Keratinocyte (primary cell): ENCODE data around the gene CCDC201. TPM values are rescaled to one million over a fixed set of nuclear protein-coding genes. Genes with fewer than 3 reads are reported as not detected.

ENCODE experiments used
- DNase-seq: peaks from one replicate; pipeline ENCODE4 v3.0.0-alpha.2; 2011; ENCODE audit warnings: low read depth, missing footprints, low spot score
- FAIRE-seq: peaks from 2 replicates; lab custom pipeline; 2011; peaks lifted over from hg19 to GRCh38; lab: Jason Lieb, UNC
- H2AFZ ChIP-seq: 2 replicates; pipeline ENCODE4 v1.6.0; 2012; ENCODE audit warnings: low read length, control low read depth, inconsistent platforms; ENCODE audit not compliant: control insufficient read depth
- H3K27ac ChIP-seq: 2 replicates; pipeline ENCODE4 v1.5.1; 2011; ENCODE audit warnings: low read length; ENCODE audit not compliant: control insufficient read depth, insufficient read depth
- H3K27me3 ChIP-seq: 3 replicates; pipeline ENCODE4 v1.6.0; 2011; ENCODE audit warnings: low read length; ENCODE audit not compliant: control insufficient read depth, insufficient read depth; ENCODE audit errors: extremely low read depth
- H3K36me3 ChIP-seq, 2 experiments: 2 replicates in 1 of 2; 3 replicates in 1 of 2; pipeline ENCODE4 v1.5.1; 2011; ENCODE audit warnings: low read length in 2 of 2, mild to moderate bottlenecking in 1 of 2; ENCODE audit not compliant: control insufficient read depth in 2 of 2, insufficient read depth in 2 of 2; ENCODE audit errors: extremely low read depth in 1 of 2
- H3K4me1 ChIP-seq: 3 replicates; pipeline ENCODE4 v1.5.1; 2011; ENCODE audit warnings: low read length; ENCODE audit not compliant: control insufficient read depth, insufficient read depth; ENCODE audit errors: extremely low read depth
- H3K4me2 ChIP-seq: 3 replicates; pipeline ENCODE4 v1.6.0; 2011; ENCODE audit warnings: low read depth, low read length; ENCODE audit not compliant: control insufficient read depth, insufficient read depth; ENCODE audit errors: extremely low read depth
- H3K4me3 ChIP-seq, 3 experiments: fragments of 200-600 bp in 1 of 3; sonication (generic) in 1 of 3; 2 replicates in 2 of 3; 3 replicates in 1 of 3; pipeline ENCODE4 v1.5.1; 2011 to 2016; ENCODE audit warnings: low read length in 3 of 3, mild to moderate bottlenecking in 3 of 3, control low read depth in 2 of 3, inconsistent platforms in 1 of 3, low read depth in 1 of 3, mixed read lengths in 1 of 3, mixed run types in 1 of 3, moderate library complexity in 1 of 3; ENCODE audit not compliant: control insufficient read depth in 2 of 3, insufficient read depth in 2 of 3; ENCODE audit errors: extremely low read depth in 1 of 3
- H3K79me2 ChIP-seq: 2 replicates; pipeline ENCODE4 v1.6.0; 2012; ENCODE audit warnings: low read length; ENCODE audit not compliant: control insufficient read depth, insufficient read depth
- H3K9ac ChIP-seq: 3 replicates; pipeline ENCODE4 v1.6.0; 2011; ENCODE audit warnings: low read length; ENCODE audit not compliant: control insufficient read depth, insufficient read depth; ENCODE audit errors: extremely low read depth
- H3K9me1 ChIP-seq: 3 replicates; pipeline ENCODE4 v1.6.0; 2011; ENCODE audit warnings: low read length; ENCODE audit not compliant: control insufficient read depth, insufficient read depth; ENCODE audit errors: extremely low read depth
- H3K9me3 ChIP-seq: 2 replicates; pipeline ENCODE4 v1.5.1; 2012; ENCODE audit warnings: low read depth, low read length; ENCODE audit not compliant: control insufficient read depth
- H4K20me1 ChIP-seq: 3 replicates; pipeline ENCODE4 v1.6.0; 2011; ENCODE audit warnings: low read length; ENCODE audit not compliant: control insufficient read depth, insufficient read depth; ENCODE audit errors: extremely low read depth
- EZH2 ChIP-seq: IDR thresholded peaks from one replicate; pipeline ENCODE4 v1.6.1; 2012; ENCODE audit warnings: inconsistent platforms, mild to moderate bottlenecking, low read length, moderate library complexity
- dilution Hi-C: fragments of 300-500 bp; cut with MboI; formaldehyde crosslinking; loops from one replicate; pipeline ENCODE4 v1.7.0; 2020; ENCODE audit warnings: low sequenced_read_pairs; ENCODE audit not compliant: extremely low pct_ligation_motif_present
- polyA plus RNA-seq, 5 experiments: library from polyadenylated mRNA; depleted of rRNA in 3 of 5; stranded (reverse) in 3 of 5; stranded (forward) in 1 of 5; unstranded in 1 of 5; fragments of >200 nt; gene quantifications; 1 replicate in 1 of 5; 2 replicates in 3 of 5; 3 replicates in 1 of 5; pipeline versions ENCODE4 v1.2.1 to v1.2.3, GENCODE V29; 2011 to 2012; ENCODE audit warnings: missing spikeins in 2 of 5, low read depth in 1 of 5, low replicate concordance in 1 of 5
- TF ChIP-seq, protein P1 (sequence below), 3 experiments: IDR thresholded peaks in 1 of 3; conservative IDR thresholded peaks in 1 of 3; optimal IDR thresholded peaks in 1 of 3; 2 replicates in 2 of 3; 3 replicates in 1 of 3; pipeline versions ENCODE3 to v1.5.1; 2011; ENCODE audit warnings: low read length in 3 of 3, mild to moderate bottlenecking in 3 of 3, moderate library complexity in 2 of 3, control low read depth in 1 of 3, inconsistent platforms in 1 of 3; ENCODE audit not compliant: insufficient read depth in 2 of 3; ENCODE audit errors: extremely low read depth in 1 of 3

Gene CCDC201
- polyA plus RNA-seq, 1 donor (not counting 4 experiments of a cell fraction or from before 2014, with no cell fraction given) = not detected

DNA sequence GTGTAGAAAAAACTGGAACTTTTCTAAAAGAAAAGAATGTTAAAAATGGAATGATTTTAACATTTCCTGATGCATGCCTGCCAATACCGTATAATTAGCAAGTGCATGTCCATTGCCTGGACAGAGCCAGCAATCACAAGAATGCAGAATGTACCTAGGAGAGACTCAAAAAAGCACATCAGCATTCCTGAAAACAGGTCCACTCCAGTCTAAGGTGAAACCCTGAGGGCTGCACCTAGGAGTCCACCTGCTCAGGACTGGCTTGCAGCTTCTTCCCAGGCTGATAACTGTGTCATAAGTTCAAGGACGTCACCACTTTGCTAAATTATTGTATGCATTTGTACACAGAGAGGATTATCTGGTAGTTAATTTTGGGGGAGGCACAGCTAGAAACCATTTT is 5.4 kb downstream of the CCDC201 start:
- Histone ChIP-seq H4K20me1 (no peaks in the 10 kb centered on the region), H3K79me2 (no peaks in the 10 kb centered on the region), H3K4me1 (no peaks in the 10 kb centered on the region), H3K9me3 (no peaks in the 10 kb centered on the region), H3K27me3 (peaks cover 13% of the 10 kb centered on the region), H3K4me2 (no peak overlapping the region), H3K9me1 (no peaks in the 10 kb centered on the region), H3K36me3 (no peaks in the 10 kb centered on the region), H3K4me3 (no peak overlapping the region), H2AFZ (no peak overlapping the region), H3K27ac (no peak overlapping the region), H3K9ac (no peak overlapping the region)
- no peak for TF ChIP-seq EZH2
- TF ChIP-seq, protein P1, sequence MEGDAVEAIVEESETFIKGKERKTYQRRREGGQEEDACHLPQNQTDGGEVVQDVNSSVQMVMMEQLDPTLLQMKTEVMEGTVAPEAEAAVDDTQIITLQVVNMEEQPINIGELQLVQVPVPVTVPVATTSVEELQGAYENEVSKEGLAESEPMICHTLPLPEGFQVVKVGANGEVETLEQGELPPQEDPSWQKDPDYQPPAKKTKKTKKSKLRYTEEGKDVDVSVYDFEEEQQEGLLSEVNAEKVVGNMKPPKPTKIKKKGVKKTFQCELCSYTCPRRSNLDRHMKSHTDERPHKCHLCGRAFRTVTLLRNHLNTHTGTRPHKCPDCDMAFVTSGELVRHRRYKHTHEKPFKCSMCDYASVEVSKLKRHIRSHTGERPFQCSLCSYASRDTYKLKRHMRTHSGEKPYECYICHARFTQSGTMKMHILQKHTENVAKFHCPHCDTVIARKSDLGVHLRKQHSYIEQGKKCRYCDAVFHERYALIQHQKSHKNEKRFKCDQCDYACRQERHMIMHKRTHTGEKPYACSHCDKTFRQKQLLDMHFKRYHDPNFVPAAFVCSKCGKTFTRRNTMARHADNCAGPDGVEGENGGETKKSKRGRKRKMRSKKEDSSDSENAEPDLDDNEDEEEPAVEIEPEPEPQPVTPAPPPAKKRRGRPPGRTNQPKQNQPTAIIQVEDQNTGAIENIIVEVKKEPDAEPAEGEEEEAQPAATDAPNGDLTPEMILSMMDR (optimal IDR thresholded peaks at IDR 0.05 in 1 of 3, IDR thresholded peaks at IDR 0.05 in 1 of 3, conservative IDR thresholded peaks at IDR 0.05 in 1 of 3; ENCODE audit: extremely low read depth in 1 of 3, insufficient read depth in 2 of 3, low read length in 3 of 3) = no peak
- no peak for FAIRE-seq
- DNase-seq = no peak
- dilution Hi-C loops = no loop called here

DNA sequence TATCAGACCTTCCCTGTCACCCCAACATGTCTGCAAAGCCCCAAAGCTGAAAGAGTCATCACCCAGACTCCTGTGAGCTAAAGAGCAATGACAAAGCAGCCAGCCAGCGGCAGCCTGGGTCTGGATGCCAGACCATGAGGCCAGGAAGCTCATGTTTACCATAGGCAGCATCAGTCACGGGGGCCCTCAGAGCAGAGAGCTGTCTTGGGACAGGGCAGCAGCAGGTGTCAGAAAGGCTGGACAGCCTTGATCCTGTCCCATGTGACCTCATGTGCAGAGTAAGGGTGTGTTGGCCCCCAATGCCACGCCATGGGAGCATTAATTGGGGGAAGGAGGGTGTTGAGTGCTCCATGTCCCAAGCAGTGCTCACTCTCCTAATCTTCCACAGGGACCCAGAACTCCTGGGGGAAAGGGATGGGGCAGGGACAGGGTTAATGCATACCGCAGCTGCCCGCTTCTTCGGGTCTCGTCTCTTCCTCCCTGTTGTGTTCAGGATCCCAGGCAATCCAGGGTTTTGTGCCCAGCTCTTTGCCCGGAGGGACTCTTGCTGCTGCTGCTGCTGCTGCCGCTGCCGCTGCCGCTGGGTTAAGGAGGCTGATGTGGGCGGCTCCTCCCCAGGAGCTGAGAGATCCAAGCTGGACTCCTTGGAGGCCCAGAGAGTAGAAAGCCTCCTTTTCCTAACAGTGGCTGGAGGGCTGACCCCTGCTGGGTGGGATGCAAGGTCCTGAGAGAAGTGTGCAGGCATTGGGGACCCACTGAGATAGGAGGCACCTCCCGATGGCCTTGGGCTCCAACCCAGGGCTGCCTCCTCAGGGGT is 7.1 kb downstream of the CCDC201 start:
- Histone ChIP-seq H3K27ac (no peak overlapping the region), H3K27me3 (peaks cover 13% of the 10 kb centered on the region), H3K9me1 (no peaks in the 10 kb centered on the region), H2AFZ (no peak overlapping the region), H3K4me3 (no peak overlapping the region), H3K9me3 (no peaks in the 10 kb centered on the region), H3K79me2 (no peaks in the 10 kb centered on the region), H4K20me1 (no peaks in the 10 kb centered on the region), H3K9ac (no peak overlapping the region), H3K4me1 (no peaks in the 10 kb centered on the region), H3K4me2 (no peak overlapping the region), H3K36me3 (no peaks in the 10 kb centered on the region)
- dilution Hi-C loops = no loop called here
- no peak for TF ChIP-seq EZH2
- TF ChIP-seq, protein P1 (optimal IDR thresholded peaks at IDR 0.05 in 1 of 3, IDR thresholded peaks at IDR 0.05 in 1 of 3, conservative IDR thresholded peaks at IDR 0.05 in 1 of 3; ENCODE audit: extremely low read depth in 1 of 3, insufficient read depth in 2 of 3, low read length in 3 of 3) = no peak
- FAIRE-seq (no peak), DNase-seq (no peak)
